ENCODE data around the gene CCL25. TPM values are rescaled to one million over a fixed set of nuclear protein-coding genes. Genes with fewer than 3 reads are reported as not detected.

The CCL25 gene
- total and polyA plus RNA-seq, 3 donors from 2014 or later, result 0.47 to 1.7 TPM; not detected in 1

GRCh38 chr19:8042900-8043299 is 9.7 kb upstream of the CCL25 start:
- H3K4me3 ChIP-seq, result no peak overlapping the region
- H3K9me3 ChIP-seq, result no peaks in the 10 kb centered on the region
- intact Hi-C loops (cut with DNase I; ENCODE audit: low total_unique reads), result no loop called here
- H3K4me1 ChIP-seq, result peaks cover 3% of the 10 kb centered on the region
- H3K27ac ChIP-seq, result no peak overlapping the region
- DNase-seq, result no peak
- 94% methylated on average over 9 of the region's 9 CpGs for WGBS, 2 donors
- no peaks in the 10 kb centered on the region for H3K36me3 ChIP-seq (ENCODE audit: low read depth, missing control alignments)
- TF ChIP-seq CTCF (IDR thresholded peaks at IDR 0.05) (no peak), POLR2A (IDR thresholded peaks at IDR 0.05) (no peak)
- H3K27me3 ChIP-seq, result no peaks in the 10 kb centered on the region

- 66 to 71% methylated on average over 10 of the region's 10 CpGs for WGBS, 2 donors
- TF ChIP-seq CTCF (IDR thresholded peaks at IDR 0.05) (no peak), POLR2A (IDR thresholded peaks at IDR 0.05) (no peak)
- H3K27me3 ChIP-seq, result no peaks in the 10 kb centered on the region
- no peak overlapping the region for H3K4me3 ChIP-seq
- H3K36me3 ChIP-seq (ENCODE audit: low read depth, missing control alignments), result no peaks in the 10 kb centered on the region
- H3K27ac ChIP-seq, result no peak overlapping the region
- intact Hi-C loops (cut with DNase I; ENCODE audit: low total_unique reads), result no loop called here
- H3K9me3 ChIP-seq, result no peaks in the 10 kb centered on the region
- peaks cover 3% of the 10 kb centered on the region for H3K4me1 ChIP-seq
- DNase-seq, result peak; percentile 67
Measured at GRCh38 chr19:8044018-8044417, 8.5 kb upstream of the CCL25 start.

GRCh38 chr19:8045872-8046568 is 6.5 kb upstream of the CCL25 start:
- no peak for TF ChIP-seq CTCF (IDR thresholded peaks at IDR 0.05)
- no peak for TF ChIP-seq POLR2A (IDR thresholded peaks at IDR 0.05)
- Histone ChIP-seq H3K4me1 (peaks cover 3% of the 10 kb centered on the region), H3K27me3 (no peaks in the 10 kb centered on the region), H3K9me3 (no peaks in the 10 kb centered on the region), H3K36me3 (ENCODE audit: low read depth, missing control alignments) (no peaks in the 10 kb centered on the region), H3K27ac (no peak overlapping the region), H3K4me3 (no peak overlapping the region)
- 55 to 67% methylated on average over 9 to 10 of the region's 10 CpGs for WGBS, 2 donors
- DNase-seq, result no peak
- intact Hi-C loops (cut with DNase I; ENCODE audit: low total_unique reads), result no loop called here

- H3K36me3 ChIP-seq (ENCODE audit: low read depth, missing control alignments), result no peaks in the 10 kb centered on the region
- DNase-seq, result no peak
- peaks cover 3% of the 10 kb centered on the region for H3K4me1 ChIP-seq
- no peaks in the 10 kb centered on the region for H3K9me3 ChIP-seq
- intact Hi-C loops (cut with DNase I; ENCODE audit: low total_unique reads), result no loop called here
- WGBS, 2 donors, result 57% methylated on average over 2 to 3 of the region's 3 CpGs
- no peaks in the 10 kb centered on the region for H3K27me3 ChIP-seq
- H3K27ac ChIP-seq, result no peak overlapping the region
- TF ChIP-seq POLR2A (IDR thresholded peaks at IDR 0.05), result no peak
- TF ChIP-seq CTCF (IDR thresholded peaks at IDR 0.05), result no peak
- H3K4me3 ChIP-seq, result no peak overlapping the region
Measured at GRCh38 chr19:8046569-8047165, 5.9 kb upstream of the CCL25 start.
